GM19467 (cell line): ENCODE measurements around the gene GMNN.
"Not testable (repeated sequence)": the region's sequence is repeated elsewhere in the genome, so short reads cannot be mapped to it uniquely, and the experiment has no call there.

Experiments
- ATAC-seq: cut with Tn5 transposase; IDR thresholded peaks from one replicate; pipeline ENCODE4 v1.9.1; 2021; ENCODE audit warnings: mild to moderate bottlenecking, moderate library complexity; ENCODE audit not compliant: unreplicated experiment

Gene GMNN

DNA sequence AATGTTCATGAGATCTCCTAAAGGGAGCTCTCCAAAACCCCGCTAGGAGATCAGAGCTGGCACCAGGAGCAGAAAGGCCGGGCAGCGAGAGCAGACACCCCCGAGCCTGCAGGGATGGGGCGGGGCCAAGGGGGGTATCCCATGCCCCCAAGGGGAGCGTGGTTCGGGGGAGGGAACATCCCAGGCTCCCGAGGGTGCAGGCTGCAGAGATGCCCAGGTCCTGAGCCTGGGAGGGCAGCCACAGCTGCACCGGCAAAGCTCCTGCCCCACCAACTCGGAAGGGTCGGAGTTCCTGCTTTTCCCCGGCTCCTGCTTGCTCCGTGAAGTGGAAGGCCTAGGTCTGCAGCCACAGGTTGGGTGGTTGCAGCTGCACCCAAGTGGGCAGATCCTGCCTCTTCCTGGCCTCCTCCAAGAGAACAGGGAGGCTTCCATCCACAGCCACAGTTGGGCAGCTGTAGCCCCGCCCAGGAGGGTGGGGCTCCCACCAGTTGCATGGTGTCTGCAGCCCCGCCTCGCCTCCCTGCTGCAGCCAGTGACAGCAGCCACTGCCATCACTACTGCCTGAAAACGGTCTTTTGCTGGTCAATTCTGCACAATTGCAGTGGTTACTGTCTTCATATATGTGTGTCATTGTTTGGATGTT lies 13.4 kb upstream of the GMNN start:
- ATAC-seq = no peak

DNA sequence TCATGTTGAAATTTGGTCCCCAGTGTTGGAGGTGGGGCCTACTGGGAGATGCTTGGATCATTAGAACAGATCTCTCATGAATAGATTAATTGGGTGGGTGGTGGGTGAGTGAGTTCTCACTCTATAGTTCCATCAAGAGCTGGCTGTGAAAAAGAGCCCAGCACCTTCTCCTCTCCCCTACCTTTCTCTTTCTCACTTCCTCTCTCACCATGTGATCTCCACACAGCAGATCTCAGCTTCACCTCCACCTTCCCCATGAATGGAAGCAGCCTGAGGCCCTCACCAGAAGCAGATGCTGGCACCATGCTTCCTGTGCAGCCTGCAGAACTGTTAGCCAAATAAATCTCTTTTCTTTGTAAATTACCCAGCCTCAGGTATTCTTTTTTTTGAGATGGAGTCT lies 12.9 kb upstream of the GMNN start:
- ATAC-seq = no peak

DNA sequence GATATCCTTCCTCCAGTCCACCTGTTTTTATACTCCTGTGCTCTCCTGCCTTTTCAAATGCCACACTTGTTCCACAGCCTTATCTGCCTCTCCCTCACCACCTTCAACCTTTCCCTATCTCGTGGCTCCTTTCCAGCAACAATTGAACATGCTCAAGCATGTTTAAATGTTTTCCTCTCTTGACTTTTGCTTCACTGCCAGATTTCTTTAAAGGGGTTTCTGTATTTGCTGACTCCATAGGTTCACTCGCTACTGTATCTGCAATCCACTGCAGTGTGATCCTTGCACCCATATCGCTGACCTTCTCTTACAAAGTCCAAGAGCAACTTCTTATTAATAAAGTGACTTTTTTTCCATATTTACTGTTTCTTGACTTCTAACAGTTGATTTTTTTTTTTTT lies 11.2 kb upstream of the GMNN start:
- ATAC-seq = no peak

DNA sequence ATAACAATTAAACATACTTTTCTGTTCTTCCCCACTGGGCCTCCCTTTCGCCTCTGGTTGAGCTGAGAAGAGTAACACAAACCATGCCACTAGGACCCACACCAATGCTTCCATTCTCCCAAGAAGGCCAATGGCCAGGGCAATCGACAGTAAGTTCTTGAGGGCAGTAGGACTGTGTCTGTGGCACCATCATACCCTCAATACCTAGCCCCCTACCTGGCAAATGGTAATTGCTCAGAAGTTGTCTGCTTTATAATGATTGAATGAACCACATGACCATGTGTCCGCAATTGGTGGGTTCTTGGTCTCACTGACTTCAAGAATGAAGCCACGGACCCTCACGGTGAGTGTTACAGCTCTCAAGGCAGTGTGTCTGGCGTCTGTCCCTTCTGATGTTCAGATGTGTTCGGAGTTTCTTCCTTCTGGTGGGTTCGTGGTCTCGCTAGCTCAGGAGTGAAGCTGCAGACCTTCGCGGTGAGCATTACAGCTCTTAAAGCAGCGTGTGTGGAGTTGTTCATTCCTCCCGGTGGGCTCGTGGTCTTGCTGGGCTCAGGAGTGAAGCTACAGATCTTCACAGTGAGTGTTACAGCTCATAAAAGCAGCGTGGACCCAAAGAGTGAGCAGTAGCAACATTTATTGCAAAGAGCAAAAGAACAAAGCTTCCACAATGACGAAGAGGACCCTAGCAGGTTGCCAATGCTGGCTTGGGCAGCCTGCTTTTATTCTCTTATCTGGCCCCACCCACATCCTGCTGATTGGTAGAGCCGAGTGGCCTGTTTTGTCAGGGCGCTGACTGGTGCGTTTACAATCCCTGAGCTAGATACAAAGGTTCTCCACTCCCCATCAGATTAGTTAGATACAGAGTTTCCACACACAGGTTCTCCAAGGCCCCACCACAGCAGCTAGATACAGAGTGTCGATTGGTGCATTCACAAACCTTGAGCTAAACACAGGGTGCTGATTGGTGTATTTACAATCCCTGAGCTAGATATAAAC lies 9.6 kb upstream of the GMNN start:
- ATAC-seq = not testable (repeated sequence)

DNA sequence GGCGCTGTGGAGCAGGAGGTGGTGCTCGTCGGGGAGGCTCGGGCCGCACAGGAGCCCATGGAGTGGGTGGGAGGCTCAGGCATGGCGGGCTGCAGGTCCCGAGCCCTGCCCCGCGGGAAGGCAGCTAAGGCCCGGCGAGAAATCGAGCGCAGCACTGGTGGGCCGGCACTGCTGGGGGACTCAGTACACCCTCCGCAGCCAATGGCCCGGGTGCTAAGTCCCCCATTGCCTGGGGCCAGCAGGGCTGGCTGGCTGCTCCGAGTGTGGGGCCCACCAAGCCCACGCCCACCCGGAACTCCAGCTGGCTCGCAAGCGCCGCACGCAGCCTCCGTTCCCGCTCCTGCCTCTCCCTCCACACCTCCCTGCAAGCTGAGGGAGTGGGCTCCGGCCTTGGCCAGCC lies 8.8 kb upstream of the GMNN start:
- ATAC-seq = not testable (repeated sequence)

DNA sequence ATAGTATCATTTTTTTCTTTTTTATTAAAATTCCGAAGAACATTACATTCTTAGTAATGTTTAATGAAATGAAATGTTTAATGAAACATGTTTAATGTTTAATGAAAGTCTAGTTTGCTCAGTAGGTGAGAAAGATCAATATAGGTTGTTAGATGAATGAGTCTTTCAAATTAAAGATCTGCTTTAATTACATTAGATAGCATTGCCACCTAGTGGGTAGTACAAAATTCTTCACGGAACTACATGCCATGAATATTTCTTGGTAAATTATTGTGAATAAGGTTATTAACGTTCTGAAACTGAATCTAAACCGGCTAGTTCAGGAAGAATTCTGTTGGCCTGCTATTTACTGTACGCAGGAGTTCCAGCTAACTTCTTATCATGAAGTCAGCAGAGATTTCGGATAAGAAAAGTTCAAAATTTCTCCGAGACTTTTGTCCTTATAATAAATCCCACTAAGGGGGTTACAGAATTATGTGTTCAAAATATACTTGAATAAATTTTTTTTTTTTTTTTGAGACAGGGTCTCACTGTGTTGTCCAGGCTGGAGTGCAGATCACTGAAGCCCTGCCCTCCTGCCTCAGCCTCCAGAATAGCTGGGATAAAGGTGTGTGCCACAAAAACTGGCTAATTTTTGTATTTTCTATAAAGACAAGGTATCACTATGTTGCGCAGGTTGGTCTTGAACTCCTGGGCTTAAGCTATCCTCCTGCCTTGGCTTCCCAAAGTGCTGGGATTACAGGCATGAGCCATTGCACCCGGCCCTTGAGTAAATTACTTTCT lies 7.9 kb upstream of the GMNN start:
- no peak for ATAC-seq

DNA sequence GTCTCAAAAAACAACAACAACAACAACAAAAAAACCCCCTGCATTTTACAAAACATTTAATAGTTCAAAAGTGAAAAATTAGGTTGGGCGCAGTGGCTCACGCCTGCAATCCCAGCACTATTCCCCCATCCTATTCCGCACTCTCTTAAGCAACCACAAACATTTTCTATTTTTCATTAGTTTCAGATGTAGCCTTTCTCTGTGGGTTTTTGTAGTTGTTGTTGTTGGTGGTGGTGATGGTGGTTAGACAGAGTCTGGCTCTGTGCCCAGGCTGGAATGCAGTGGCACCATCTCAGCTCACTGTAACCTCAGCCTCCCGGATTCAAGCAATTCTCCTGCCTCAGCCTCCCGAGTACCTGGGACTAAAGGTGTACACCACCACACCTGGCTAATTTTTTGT lies 6.4 kb upstream of the GMNN start:
- ATAC-seq = no peak

DNA sequence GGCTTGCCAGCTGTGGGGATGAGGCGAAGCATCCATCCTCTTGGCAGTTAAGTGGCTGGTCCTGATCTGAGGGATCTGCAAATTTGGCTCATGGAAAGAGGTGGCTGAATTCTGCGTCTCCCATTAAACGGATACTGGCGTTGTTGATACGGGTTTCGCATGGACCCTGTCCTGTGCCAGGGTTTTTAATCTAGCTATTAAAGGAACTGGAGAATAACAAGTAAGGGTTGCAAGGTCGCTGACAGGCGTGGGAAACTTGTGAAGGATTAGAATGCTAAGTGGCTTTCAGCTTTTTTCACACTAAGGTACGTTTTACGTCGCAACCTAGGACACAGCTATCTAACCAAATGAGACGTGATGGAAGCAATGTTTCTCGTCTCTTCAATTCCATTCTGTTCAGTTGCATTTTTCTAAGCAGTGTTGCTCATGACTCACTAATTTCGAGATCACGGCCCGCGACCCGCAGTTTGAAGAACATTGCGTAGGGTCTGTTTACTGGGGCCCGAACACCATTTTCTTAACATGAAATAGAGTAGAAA lies 852 bp downstream of the GMNN start:
- peak; percentile 10 for ATAC-seq

DNA sequence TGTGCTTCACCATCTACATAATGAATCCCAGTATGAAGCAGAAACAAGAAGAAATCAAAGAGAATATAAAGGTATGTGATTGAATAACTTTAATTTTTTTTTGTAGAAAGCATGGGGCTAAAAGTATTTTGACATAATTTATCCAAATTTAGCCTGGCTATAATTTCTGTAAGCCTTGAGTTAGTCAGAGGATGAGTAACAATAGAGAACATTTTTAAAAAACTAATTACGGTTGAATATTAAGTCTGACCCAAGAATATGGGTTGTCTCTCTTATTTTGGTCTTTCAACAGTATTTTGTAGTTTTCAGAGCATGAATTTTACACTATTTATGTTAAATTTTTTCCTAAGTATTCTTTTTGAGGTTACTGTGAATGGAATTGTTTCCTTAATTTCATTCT lies 2.5 kb downstream of the GMNN start:
- no peak for ATAC-seq

DNA sequence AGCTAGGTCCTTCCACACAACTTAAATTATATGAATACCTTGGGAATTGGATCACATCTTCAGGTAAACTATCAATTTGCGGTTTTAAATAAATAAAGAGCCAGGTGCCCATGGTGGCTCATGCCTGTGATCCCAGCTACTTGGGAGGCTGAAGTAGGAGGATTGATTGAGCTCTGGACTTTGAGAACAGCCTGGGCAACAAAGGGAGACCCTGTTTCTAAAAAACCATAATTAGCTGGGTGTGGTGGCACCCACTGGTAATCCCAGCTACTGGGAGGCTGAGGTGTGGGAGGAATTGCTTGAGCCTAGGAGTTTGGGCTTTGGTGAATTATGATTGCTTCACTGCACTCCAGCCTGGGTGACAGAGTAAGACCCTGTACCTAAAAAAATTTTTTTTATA lies 3.4 kb downstream of the GMNN start:
- ATAC-seq = no peak

DNA sequence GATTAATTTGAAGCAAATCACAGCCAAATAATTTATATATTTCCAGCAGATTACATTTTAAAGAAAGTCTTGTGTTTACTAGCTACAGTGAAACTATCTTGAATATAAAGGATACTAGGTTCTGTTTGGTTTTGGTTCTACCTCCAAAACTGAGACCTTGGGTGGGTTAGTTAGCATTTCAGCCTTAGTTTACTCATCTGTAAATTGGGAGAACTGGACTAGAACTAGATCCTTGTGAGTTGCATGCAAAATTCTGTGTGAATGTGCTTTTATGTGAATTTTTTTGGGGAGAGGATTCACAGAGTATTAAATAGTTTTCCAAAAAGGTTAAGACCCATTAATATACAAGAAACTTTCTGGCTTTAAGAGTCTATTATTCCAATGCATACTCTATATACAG lies 4.1 kb downstream of the GMNN start:
- no peak for ATAC-seq

DNA sequence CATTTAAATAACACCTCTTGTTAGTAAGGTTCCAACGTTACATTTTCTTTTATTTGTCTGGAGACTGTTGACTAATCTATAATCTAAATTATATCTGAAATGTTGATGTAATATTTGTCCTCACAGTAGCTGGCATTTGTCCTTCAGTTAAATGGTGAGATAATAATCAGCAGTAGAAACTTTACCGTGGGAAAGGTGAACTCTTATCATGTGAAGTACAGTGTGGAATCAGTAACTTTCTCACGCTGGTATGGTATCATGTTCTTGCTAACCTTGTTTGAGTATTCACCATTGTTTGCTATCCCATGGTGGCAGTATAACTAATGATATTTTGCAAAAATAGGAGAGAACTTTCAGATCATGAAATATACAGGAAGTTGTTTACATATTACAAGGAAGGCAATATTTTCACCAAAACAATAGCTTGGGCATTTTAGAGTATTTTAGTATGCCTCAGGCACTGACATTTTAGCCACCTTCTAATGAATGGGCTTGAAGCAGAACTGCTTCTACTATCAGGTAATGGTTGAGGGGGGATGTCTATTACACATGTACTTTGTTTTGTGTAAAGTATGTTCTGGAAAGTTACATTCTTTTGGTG lies 4.8 kb downstream of the GMNN start:
- ATAC-seq = no peak

DNA sequence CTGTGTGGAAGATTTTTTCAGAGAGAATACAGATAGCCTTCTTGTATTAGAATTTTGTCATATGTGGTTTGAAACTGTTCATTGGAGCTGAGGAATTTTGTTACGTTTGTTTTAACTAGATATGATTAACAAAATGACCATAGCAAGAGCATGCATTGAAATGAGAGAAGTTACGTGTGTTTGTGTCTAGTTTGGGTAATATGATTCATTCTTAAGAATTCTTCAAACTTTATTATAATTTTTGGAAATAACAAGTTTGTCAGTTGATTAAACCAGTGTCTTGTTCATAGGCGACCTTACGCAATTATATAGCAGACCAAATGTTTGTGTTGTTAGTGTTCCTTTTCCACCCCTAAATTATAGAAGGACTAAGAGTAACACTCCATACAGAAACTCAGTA lies 5.5 kb downstream of the GMNN start:
- ATAC-seq = no peak

DNA sequence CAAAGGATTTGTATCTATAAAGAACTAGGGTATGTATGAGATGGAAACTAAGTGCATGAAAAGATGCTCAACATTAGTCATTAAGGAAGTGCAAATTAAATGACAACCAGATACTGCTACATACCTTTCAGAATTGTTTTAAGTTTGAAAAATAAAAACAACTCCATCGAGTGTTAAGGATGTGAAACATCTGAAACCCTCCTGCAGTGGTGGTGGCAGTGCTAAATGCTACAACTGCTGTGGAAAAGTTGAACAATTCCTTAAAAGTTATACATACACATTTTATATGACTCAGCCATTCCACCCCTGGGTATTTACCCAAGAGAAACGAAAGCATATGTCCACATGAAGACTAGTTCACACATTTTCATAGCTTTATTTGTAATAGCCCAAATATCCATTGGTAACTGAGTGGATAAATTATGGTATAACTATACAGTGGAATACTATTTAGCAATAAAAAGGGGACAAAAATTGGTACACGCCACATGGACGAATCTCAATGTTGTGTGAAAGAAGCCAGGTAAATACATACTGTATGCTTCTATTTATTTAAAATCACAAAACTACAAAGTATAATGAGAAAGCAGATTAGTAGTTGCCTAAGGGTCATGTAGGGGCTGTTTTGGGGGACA lies 13.4 kb downstream of the GMNN start:
- ATAC-seq = no peak

DNA sequence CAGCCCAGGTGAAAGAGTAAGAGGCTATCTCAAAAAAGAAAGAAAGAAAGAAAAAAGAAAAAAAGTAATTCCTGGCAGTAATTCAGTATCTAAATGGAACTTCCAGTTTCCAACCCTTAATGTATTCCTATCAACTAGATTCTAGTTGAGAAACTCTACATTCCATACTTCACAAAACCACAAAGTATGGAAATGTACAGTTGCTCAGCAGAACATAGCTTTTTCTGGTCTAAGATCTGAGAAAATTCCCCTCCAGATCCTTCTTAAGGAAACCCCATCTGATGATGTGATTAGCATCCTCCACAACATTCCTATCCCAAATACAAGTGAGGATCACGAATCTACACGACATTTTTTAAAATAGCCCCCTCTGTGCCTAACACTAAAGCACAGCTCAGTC lies 20.4 kb downstream of the GMNN start:
- ATAC-seq = no peak

DNA sequence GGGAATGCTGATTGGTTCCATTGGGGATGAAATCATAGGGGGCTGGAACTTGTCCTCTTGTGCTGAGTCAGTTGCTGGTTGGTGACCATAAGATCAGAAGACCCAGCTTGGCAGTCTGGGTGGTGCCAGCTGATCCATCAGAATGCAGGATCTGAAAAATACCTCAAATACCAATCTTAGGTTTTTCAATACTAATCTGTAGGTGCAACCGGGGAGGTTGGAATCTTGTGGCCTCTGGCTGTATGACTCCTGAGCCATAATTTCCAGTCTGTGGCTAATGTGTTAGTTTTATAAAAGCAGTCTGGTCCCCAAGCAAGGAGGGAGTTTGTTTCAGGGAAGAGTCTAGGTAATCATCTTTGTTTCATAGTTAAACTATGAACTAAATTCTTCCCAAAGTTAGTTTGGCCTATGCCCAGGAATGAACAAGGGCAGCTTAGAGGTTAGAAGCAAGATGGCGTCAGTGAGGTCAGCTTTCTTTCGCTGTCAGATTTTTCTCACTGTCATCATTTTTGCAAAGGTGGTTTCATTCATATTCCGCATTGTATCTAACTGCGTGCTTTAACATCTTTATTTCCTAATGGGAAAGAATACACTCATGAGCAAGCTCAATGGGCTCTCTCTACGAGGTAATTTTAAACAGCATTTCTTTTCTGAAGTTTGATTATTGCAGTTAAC lies 22.0 kb downstream of the GMNN start:
- no peak for ATAC-seq

DNA sequence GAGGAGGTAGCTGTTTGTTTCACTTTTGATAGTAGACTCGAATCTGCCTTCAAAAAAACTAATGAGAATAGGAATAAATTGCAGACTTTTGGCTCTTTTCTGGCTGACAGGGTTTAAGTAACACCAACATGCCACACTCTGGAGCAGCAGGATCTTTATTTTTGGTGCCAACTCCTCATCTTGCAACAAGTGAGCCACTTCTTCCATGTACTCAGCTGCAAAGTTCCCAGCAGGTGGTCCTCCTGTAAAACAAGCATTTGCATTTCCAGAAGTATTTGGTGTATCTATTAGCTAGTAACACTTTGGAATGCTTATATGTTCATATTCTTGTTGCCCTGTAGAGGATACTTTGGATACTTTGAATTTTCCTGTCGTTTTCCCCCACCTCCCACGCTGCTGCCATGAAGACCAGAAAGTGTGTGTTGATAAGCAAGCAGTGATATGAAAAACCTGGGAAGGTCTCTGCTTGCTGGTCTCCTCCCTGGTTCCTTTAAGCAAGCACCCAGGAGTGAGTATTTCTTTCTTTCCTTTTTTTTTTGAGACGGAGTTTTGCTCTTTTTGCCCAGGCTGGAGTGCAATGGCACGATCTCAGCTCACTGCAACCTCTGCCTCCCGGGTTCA lies 23.0 kb downstream of the GMNN start:
- ATAC-seq = no peak

DNA sequence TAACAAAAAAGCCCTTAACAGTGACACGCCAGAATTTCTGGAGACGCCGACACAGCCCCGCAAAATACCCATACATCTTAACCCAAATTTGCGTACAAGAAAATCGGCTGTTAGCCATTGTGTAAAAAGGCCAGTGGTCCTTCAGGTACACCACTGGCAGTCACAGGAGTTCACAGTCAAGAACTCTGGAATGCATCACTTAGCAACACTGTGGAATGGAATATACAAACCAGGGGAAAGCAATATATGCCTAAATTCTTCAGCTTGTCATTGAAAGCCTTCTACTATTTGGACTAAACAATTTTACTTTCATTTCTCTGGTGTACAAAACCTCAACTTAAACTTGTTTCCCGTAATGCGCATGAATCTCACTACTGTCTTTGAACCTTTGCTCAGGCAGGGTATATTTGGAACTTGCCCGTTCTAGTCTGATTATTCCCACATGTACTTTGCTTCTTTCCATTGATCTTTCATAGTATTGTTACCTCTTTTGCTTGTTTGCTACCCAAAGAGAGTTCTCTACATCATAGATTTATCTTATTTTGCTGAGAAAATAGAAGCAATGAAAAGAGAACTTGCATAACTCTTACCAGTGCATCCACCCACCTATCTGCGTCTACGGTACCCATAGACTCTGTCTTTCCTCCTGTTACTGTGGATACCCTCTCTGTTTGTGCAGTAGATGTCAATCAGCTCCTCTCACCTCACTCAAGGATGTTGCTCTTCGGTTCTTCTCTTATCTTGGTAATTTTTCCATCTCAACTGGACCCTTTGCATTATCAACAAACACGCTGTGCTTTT lies 24.2 kb downstream of the GMNN start, which contains the start of gene ARMH2:
TSS of gene ARMH2 (minus strand) at position 178 of the 801 bp plus-strand sequence. CDS start at position 118, 60 bp downstream.
- no peak for ATAC-seq
